Neural cell (in vitro differentiated cells): ENCODE measurements around the gene HOXC10.

ENCODE experiments used
- EP300 ChIP-seq: fragments of 450-650 bp; conservative IDR thresholded peaks from 2 replicates; pipeline ENCODE4 v1.6.1; 2014; ENCODE audit warnings: antibody characterized with exemption, mild to moderate bottlenecking, moderate library complexity; ENCODE audit not compliant: poor library complexity, severe bottlenecking
- EZH2 ChIP-seq: fragments of 200-600, 300-800 bp; shearing (Covaris generic), sonication (generic); IDR thresholded peaks from 2 replicates; pipeline ENCODE4 v1.6.1; 2014; ENCODE audit warnings: antibody characterized with exemption, low read length, borderline replicate concordance, mild to moderate bottlenecking; ENCODE audit not compliant: insufficient read depth, poor library complexity, severe bottlenecking
- MXI1 ChIP-seq: fragments of 450-650 bp; conservative IDR thresholded peaks from 2 replicates; pipeline ENCODE4 v1.6.1; 2014; ENCODE audit warnings: antibody characterized with exemption, mild to moderate bottlenecking; ENCODE audit not compliant: poor library complexity, severe bottlenecking
- POLR2AphosphoS5 ChIP-seq: IDR thresholded peaks from 2 replicates; pipeline ENCODE4 v1.6.1; 2012
- RAD21 ChIP-seq: fragments of 450-650 bp; conservative IDR thresholded peaks from 2 replicates; pipeline ENCODE4 v1.6.1; 2014; ENCODE audit warnings: antibody characterized with exemption, mild to moderate bottlenecking, moderate library complexity
- SMC3 ChIP-seq: fragments of 450-650 bp; conservative IDR thresholded peaks from 2 replicates; pipeline ENCODE4 v1.6.1; 2014; ENCODE audit warnings: antibody characterized with exemption, mild to moderate bottlenecking, moderate library complexity; ENCODE audit not compliant: poor library complexity
- TAF1 ChIP-seq: IDR thresholded peaks from 2 replicates; pipeline ENCODE4 v1.6.1; 2012; ENCODE audit warnings: low read depth
- TF ChIP-seq, protein P1 (sequence below): fragments of 450-650 bp; IDR thresholded peaks from 2 replicates; pipeline ENCODE4 v1.5.1; 2014; ENCODE audit warnings: antibody characterized with exemption, mild to moderate bottlenecking, moderate library complexity; ENCODE audit not compliant: poor library complexity, severe bottlenecking
- TF ChIP-seq, protein P2 (sequence below): IDR thresholded peaks from 2 replicates; pipeline ENCODE4 v1.6.1; 2012; ENCODE audit warnings: borderline replicate concordance

DNA sequence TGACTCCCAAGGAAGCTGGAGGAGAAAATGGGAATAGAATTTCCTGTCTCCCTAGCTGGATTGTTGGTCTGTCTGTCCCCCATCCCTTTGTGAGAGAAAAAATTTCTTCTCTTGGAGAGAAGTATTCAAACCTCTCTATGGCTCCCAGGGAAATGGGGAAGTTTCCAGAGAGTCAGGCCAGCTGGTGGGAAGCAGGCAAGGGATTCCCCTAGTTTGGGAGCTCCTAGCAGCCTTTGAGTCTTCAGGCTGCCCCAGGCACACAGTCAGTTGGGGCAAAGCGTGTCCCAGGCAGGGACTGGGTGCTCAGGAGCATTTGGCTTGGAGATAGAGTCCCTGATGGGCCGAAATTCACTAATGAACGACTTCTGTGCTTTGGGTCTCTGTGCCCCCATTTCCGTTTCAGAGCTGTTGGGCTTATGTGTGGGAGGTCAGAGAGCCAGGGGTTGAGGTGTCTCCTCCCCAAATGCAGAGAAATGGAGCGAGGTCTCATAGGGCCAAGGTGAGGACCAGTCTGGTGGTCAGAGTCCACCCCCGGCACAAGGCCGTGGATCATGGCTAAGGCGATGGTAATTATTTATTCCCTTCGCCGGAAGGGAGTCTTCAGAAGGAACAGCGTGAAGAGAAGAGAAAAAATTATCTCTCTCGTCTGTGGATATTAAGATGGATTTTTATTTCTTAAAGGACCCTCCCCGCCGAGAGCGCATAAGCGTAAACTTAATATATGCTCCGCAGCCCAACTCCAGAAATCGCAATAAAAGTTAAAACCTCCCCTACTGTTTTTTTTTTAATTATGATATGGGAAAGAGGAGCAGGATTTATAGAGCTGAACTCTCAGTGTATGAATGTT lies 8.4 kb downstream of the HOXC10 start:
- TF ChIP-seq, protein P1, sequence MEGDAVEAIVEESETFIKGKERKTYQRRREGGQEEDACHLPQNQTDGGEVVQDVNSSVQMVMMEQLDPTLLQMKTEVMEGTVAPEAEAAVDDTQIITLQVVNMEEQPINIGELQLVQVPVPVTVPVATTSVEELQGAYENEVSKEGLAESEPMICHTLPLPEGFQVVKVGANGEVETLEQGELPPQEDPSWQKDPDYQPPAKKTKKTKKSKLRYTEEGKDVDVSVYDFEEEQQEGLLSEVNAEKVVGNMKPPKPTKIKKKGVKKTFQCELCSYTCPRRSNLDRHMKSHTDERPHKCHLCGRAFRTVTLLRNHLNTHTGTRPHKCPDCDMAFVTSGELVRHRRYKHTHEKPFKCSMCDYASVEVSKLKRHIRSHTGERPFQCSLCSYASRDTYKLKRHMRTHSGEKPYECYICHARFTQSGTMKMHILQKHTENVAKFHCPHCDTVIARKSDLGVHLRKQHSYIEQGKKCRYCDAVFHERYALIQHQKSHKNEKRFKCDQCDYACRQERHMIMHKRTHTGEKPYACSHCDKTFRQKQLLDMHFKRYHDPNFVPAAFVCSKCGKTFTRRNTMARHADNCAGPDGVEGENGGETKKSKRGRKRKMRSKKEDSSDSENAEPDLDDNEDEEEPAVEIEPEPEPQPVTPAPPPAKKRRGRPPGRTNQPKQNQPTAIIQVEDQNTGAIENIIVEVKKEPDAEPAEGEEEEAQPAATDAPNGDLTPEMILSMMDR = no peak
- TF ChIP-seq EZH2 = no peak
- TF ChIP-seq TAF1 = no peak
- TF ChIP-seq, protein P2, sequence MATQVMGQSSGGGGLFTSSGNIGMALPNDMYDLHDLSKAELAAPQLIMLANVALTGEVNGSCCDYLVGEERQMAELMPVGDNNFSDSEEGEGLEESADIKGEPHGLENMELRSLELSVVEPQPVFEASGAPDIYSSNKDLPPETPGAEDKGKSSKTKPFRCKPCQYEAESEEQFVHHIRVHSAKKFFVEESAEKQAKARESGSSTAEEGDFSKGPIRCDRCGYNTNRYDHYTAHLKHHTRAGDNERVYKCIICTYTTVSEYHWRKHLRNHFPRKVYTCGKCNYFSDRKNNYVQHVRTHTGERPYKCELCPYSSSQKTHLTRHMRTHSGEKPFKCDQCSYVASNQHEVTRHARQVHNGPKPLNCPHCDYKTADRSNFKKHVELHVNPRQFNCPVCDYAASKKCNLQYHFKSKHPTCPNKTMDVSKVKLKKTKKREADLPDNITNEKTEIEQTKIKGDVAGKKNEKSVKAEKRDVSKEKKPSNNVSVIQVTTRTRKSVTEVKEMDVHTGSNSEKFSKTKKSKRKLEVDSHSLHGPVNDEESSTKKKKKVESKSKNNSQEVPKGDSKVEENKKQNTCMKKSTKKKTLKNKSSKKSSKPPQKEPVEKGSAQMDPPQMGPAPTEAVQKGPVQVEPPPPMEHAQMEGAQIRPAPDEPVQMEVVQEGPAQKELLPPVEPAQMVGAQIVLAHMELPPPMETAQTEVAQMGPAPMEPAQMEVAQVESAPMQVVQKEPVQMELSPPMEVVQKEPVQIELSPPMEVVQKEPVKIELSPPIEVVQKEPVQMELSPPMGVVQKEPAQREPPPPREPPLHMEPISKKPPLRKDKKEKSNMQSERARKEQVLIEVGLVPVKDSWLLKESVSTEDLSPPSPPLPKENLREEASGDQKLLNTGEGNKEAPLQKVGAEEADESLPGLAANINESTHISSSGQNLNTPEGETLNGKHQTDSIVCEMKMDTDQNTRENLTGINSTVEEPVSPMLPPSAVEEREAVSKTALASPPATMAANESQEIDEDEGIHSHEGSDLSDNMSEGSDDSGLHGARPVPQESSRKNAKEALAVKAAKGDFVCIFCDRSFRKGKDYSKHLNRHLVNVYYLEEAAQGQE = no peak
- TF ChIP-seq RAD21 = no peak
- no peak for TF ChIP-seq EP300
- no peak for TF ChIP-seq POLR2AphosphoS5
- no peak for TF ChIP-seq MXI1
- no peak for TF ChIP-seq SMC3
